Ammon's horn (tissue), 1 donor: ENCODE results near the gene USP28.
A peak's percentile ranks its signal among the peaks of the same experiment; 100 is the strongest.

Experiments
- DNase-seq: peaks from one replicate; pipeline ENCODE4 v3.0.0-alpha.2; 2016; ENCODE audit warnings: low spot score

Gene USP28

GRCh38 chr11:113877670-113878055 lies 2.3 kb upstream of the USP28 start:
- no peak for DNase-seq

GRCh38 chr11:113876798-113877669 lies 1.7 kb upstream of the USP28 start:
- DNase-seq: no peak

GRCh38 chr11:113876074-113876797 lies 864 bp upstream of the USP28 start:
- DNase-seq: no peak

- DNase-seq: peak; percentile 33
Observed at GRCh38 chr11:113874581-113875233, 665 bp downstream of the USP28 start.

GRCh38 chr11:113874096-113874495 lies 1.3 kb downstream of the USP28 start:
- no peak for DNase-seq

- no peak for DNase-seq
Observed at GRCh38 chr11:113873236-113873626, 2.1 kb downstream of the USP28 start.

- DNase-seq: no peak
Observed at GRCh38 chr11:113871336-113871735, 4.0 kb downstream of the USP28 start.

- DNase-seq: no peak
Observed at GRCh38 chr11:113867843-113868503, 7.4 kb downstream of the USP28 start.

GRCh38 chr11:113865873-113866272 lies 9.5 kb downstream of the USP28 start:
- no peak for DNase-seq

- no peak for DNase-seq
Observed at GRCh38 chr11:113864410-113864809, 11.0 kb downstream of the USP28 start.

- DNase-seq: no peak
Observed at GRCh38 chr11:113862435-113862834, 12.9 kb downstream of the USP28 start.

GRCh38 chr11:113859665-113860064 lies 15.7 kb downstream of the USP28 start:
- no peak for DNase-seq

GRCh38 chr11:113856966-113857759 lies 18.2 kb downstream of the USP28 start:
- DNase-seq: no peak

- DNase-seq: no peak
Observed at GRCh38 chr11:113855803-113856202, 19.6 kb downstream of the USP28 start.

- no peak for DNase-seq
Observed at GRCh38 chr11:113850188-113850587, 25.2 kb downstream of the USP28 start.

GRCh38 chr11:113849713-113850112 lies 25.7 kb downstream of the USP28 start:
- no peak for DNase-seq

GRCh38 chr11:113847580-113847979 lies 27.8 kb downstream of the USP28 start:
- DNase-seq: no peak

- no peak for DNase-seq
Observed at GRCh38 chr11:113847111-113847510, 28.3 kb downstream of the USP28 start.

- DNase-seq: no peak
Observed at GRCh38 chr11:113841691-113842090, 33.7 kb downstream of the USP28 start.

- DNase-seq: no peak
Observed at GRCh38 chr11:113840932-113841664, 34.3 kb downstream of the USP28 start.

- peak; percentile 24 for DNase-seq
Observed at GRCh38 chr11:113839842-113840241, 35.5 kb downstream of the USP28 start.
